Measurements from ENCODE around the gene LRP1B.

The LRP1B gene

DNA sequence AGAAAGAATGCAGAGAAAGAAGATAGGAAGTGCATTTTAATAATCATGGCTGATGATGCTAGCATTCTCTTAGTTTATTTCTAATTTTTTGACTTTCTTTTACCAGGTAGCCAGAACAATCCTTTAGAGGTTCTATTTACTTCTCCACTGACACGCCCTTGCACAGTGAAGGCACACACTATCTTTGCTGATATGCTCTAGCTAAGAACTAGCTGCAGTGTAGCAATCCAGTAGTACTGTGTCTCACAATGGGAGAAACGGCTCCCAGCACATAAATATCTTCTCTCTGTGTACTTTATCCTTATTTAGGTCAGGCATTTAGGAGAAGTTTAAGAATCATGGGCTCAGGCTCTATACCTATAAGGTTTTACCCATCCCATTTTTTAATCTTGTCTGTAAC is 1005.4 kb downstream of the LRP1B start:
- DNase-seq (ENCODE audit: extremely low read depth, low read depth): no peak

DNA sequence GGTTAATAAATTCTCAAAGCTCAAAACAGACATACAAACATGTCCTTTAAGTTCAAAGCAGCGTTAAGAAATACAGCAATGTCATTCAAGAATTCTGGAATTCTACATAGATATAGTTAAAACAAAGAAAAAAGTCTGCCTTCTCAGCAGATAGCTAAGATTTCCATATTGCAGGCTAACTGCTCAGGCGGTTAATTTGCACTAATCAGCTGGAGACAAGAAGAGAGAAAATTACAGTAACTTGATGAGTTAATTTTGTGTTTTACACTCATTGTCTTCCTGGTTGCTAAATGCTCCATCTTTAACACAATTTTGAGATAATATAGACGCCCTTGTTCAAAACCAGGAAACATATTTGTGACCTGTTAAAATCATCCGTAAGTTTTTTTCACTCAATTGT is 1012.0 kb downstream of the LRP1B start:
- DNase-seq (ENCODE audit: extremely low read depth, low read depth): no peak
- TF ChIP-seq, protein P1, sequence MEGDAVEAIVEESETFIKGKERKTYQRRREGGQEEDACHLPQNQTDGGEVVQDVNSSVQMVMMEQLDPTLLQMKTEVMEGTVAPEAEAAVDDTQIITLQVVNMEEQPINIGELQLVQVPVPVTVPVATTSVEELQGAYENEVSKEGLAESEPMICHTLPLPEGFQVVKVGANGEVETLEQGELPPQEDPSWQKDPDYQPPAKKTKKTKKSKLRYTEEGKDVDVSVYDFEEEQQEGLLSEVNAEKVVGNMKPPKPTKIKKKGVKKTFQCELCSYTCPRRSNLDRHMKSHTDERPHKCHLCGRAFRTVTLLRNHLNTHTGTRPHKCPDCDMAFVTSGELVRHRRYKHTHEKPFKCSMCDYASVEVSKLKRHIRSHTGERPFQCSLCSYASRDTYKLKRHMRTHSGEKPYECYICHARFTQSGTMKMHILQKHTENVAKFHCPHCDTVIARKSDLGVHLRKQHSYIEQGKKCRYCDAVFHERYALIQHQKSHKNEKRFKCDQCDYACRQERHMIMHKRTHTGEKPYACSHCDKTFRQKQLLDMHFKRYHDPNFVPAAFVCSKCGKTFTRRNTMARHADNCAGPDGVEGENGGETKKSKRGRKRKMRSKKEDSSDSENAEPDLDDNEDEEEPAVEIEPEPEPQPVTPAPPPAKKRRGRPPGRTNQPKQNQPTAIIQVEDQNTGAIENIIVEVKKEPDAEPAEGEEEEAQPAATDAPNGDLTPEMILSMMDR (IDR thresholded peaks at IDR 0.05; ENCODE audit: low read depth, low read length, missing control alignments): no peak
- no peak overlapping the region for H3K4me3 ChIP-seq (replicated peaks; ENCODE audit: low read depth, low read length)

More for the DNA sequence above, 1005.4 kb downstream of the LRP1B start:
- TF ChIP-seq, protein P1 (IDR thresholded peaks at IDR 0.05; ENCODE audit: low read depth, low read length, missing control alignments): no peak
- H3K4me3 ChIP-seq (replicated peaks; ENCODE audit: low read depth, low read length): no peak overlapping the region

DNA sequence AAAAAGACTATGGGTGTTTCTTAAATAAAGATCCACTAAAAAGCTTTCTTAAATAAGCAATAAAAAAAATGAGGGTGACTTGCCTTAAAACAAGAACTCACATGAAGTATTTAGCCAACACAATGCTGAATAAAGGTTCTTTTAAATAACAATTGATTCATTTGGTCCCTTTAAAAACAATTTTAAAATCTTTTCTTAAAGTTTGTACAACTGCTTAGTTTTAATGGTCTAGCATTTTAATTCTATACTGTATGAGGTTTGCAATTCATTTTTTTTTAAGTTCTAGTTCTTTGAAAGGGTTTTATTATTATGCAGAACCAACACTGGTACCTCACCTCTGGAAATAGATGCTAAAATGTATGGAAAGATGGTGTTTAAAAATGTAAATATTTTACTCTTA is 1017.5 kb downstream of the LRP1B start:
- DNase-seq (ENCODE audit: extremely low read depth, low read depth): no peak
- no peak overlapping the region for H3K4me3 ChIP-seq (replicated peaks; ENCODE audit: low read depth, low read length)
- TF ChIP-seq, protein P1 (IDR thresholded peaks at IDR 0.05; ENCODE audit: low read depth, low read length, missing control alignments): no peak

DNA sequence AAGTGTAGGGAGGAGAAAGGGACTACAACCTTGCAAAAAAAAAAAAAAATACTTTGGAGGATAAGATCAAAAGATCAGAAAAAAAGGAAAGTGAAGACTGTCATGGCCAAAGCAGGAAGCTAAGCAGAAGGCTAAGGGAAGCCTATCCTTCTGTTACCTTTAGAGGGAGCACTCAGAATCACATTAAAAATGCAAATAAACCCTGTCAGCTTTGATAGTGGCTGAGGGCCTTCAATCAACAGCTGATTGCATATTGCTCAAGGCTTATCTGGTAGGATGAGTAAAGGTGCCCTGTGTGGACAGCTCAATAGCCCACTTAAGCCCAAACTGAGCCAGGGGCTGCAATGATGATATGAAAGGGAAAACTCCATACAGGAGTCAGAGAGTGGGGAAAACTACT is 1021.2 kb downstream of the LRP1B start:
- TF ChIP-seq, protein P1 (IDR thresholded peaks at IDR 0.05; ENCODE audit: low read depth, low read length, missing control alignments): no peak
- no peak for DNase-seq (ENCODE audit: extremely low read depth, low read depth)
- H3K4me3 ChIP-seq (replicated peaks; ENCODE audit: low read depth, low read length): no peak overlapping the region

DNA sequence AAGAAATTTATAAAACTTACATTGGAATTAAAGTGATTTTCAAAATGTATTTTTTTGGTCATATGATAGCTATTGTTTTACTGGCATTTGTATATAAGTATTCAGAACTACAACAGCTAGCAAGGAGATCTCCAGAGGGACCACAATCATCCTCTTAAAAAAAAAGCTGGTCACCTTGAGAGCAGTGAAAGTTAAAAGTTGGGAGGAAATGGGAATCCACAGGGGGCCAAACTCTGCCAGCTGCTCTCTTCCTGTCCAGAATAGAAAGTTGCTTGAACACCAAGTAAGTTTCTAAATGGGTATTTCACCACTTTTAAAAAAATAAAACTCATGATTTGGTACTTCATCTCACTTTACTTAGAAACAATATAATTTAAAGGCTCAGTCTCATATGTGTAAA is 1025.1 kb downstream of the LRP1B start:
- TF ChIP-seq, protein P1 (IDR thresholded peaks at IDR 0.05; ENCODE audit: low read depth, low read length, missing control alignments): no peak
- H3K4me3 ChIP-seq (replicated peaks; ENCODE audit: low read depth, low read length): no peak overlapping the region
- DNase-seq (ENCODE audit: extremely low read depth, low read depth): no peak

DNA sequence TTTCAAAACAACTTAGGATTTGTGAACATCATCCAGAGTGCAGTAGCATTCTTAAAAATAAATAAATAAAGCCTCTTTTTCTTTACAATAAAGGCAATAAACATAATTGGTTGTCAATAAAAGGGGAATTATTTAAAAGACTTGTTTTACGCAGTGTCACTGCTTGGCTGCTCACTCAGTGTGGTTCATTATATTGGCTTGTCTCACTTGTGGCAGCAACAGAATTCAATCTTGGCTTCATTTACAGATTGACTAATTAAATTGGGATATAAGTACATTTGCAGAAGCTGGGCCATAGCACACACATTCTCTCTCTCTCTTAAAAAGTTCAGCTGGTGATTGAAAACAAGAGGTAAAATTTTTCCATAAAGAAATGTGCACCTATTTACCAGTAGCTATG is 1027.6 kb downstream of the LRP1B start:
- H3K4me3 ChIP-seq (replicated peaks; ENCODE audit: low read depth, low read length): no peak overlapping the region
- TF ChIP-seq, protein P1 (IDR thresholded peaks at IDR 0.05; ENCODE audit: low read depth, low read length, missing control alignments): no peak
- DNase-seq (ENCODE audit: extremely low read depth, low read depth): no peak

DNA sequence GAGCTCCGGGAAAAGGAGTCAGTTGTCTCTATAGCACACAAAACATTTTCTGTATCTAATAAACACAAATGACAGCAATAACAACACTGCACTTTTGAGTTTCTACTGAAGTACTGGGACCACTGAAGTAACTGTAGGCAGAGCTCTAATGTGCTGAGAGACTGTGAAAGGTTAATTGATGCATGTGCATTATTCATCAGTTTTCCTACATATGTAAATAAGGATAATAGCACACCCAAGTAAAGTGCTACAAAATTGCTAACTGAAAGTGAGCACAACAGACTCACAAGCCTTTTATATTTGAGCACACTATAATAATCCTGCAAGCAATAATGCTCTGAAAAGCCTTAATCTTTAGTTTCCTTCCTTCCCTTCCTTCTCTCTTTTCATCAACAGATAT is 1051.6 kb downstream of the LRP1B start:
- no peak for DNase-seq (ENCODE audit: extremely low read depth, low read depth)
- TF ChIP-seq, protein P1 (IDR thresholded peaks at IDR 0.05; ENCODE audit: low read depth, low read length, missing control alignments): no peak
- H3K4me3 ChIP-seq (replicated peaks; ENCODE audit: low read depth, low read length): no peak overlapping the region
